Hepatocyte (in vitro differentiated cells): ENCODE data around the gene RCAN2.

Experiments
- CTCF ChIP-seq: fragments of 200-600 bp; sonication (generic); IDR thresholded peaks from 2 replicates; pipeline ENCODE4 v1.5.1; 2016; ENCODE audit warnings: antibody characterized with exemption, mild to moderate bottlenecking; ENCODE audit not compliant: poor library complexity
- EZH2 ChIP-seq: fragments of 200-600 bp; sonication (generic); IDR thresholded peaks from 2 replicates; pipeline ENCODE4 v1.6.1; 2016; ENCODE audit warnings: antibody characterized with exemption, mild to moderate bottlenecking, borderline replicate concordance
- EZH2phosphoT487 ChIP-seq: fragments of 200-600 bp; sonication (generic); IDR thresholded peaks from one replicate; pipeline ENCODE4 v1.6.1; 2018; ENCODE audit warnings: antibody characterized with exemption, mild to moderate bottlenecking, low read depth, moderate library complexity; ENCODE audit not compliant: unreplicated experiment, severe bottlenecking

- no peak for TF ChIP-seq CTCF
- no peak for TF ChIP-seq EZH2phosphoT487
- TF ChIP-seq EZH2: no peak
These were observed 203.6 kb downstream of the RCAN2 start for GRCh38 chr6:46287681-46288080.
